Nephron progenitor cell (in vitro differentiated cells): ENCODE results near the gene SPESP1.
"Not testable (repeated sequence)": the region's sequence is repeated elsewhere in the genome, so short reads cannot be mapped to it uniquely, and the experiment has no call there.

Experiments used
- DNase-seq: peaks from one replicate; pipeline ENCODE4 v3.0.0; 2021
- H3K27ac Mint-ChIP-seq: 2 replicates; pipeline ENCODE4 v1.8.0; 2021; ENCODE audit warnings: mild to moderate bottlenecking, moderate library complexity, mixed read lengths
- H3K27me3 Mint-ChIP-seq: 2 replicates; pipeline ENCODE4 v1.8.0; 2021; ENCODE audit warnings: mild to moderate bottlenecking, low read depth, mixed read lengths; ENCODE audit not compliant: poor library complexity
- H3K36me3 Mint-ChIP-seq: 2 replicates; pipeline ENCODE4 v1.8.0; 2021; ENCODE audit warnings: low read depth, mixed read lengths
- H3K4me1 Mint-ChIP-seq: 2 replicates; pipeline ENCODE4 v1.8.0; 2021; ENCODE audit warnings: mixed read lengths
- H3K4me3 Mint-ChIP-seq: 2 replicates; pipeline ENCODE4 v1.8.0; 2021; ENCODE audit warnings: mild to moderate bottlenecking, moderate library complexity, mixed read lengths
- H3K9me3 Mint-ChIP-seq: 2 replicates; pipeline ENCODE4 v1.8.0; 2021; ENCODE audit warnings: mild to moderate bottlenecking, moderate library complexity, mixed read lengths
- TF ChIP-seq, protein P1 (sequence below): fragments of 200-600 bp; sonication (generic); IDR thresholded peaks from 2 replicates; pipeline ENCODE4 v1.5.0; 2021; ENCODE audit warnings: antibody characterized with exemption

Gene SPESP1

GRCh38 chr15:68939501-68939900 lies 9.2 kb downstream of the SPESP1 start:
- DNase-seq = no peak

GRCh38 chr15:68951813-68952212 lies 21.5 kb downstream of the SPESP1 start:
- no peak overlapping the region for H3K27ac Mint-ChIP-seq
- H3K9me3 Mint-ChIP-seq = peaks cover 12% of the 10 kb centered on the region
- H3K4me1 Mint-ChIP-seq = no peaks in the 10 kb centered on the region
- peaks cover 12% of the 10 kb centered on the region for H3K27me3 Mint-ChIP-seq
- no peak for DNase-seq
- H3K36me3 Mint-ChIP-seq = no peaks in the 10 kb centered on the region
- no peak overlapping the region for H3K4me3 Mint-ChIP-seq
- TF ChIP-seq, protein P1, sequence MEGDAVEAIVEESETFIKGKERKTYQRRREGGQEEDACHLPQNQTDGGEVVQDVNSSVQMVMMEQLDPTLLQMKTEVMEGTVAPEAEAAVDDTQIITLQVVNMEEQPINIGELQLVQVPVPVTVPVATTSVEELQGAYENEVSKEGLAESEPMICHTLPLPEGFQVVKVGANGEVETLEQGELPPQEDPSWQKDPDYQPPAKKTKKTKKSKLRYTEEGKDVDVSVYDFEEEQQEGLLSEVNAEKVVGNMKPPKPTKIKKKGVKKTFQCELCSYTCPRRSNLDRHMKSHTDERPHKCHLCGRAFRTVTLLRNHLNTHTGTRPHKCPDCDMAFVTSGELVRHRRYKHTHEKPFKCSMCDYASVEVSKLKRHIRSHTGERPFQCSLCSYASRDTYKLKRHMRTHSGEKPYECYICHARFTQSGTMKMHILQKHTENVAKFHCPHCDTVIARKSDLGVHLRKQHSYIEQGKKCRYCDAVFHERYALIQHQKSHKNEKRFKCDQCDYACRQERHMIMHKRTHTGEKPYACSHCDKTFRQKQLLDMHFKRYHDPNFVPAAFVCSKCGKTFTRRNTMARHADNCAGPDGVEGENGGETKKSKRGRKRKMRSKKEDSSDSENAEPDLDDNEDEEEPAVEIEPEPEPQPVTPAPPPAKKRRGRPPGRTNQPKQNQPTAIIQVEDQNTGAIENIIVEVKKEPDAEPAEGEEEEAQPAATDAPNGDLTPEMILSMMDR = no peak

More at GRCh38 chr15:68939501-68939900, 9.2 kb downstream of the SPESP1 start:
- Mint-ChIP-seq H3K4me3 (no peak overlapping the region), H3K36me3 (no peaks in the 10 kb centered on the region), H3K27ac (no peak overlapping the region), H3K27me3 (peaks cover 5% of the 10 kb centered on the region), H3K4me1 (peaks cover 9% of the 10 kb centered on the region), H3K9me3 (peaks cover 3% of the 10 kb centered on the region)
- TF ChIP-seq, protein P1 = no peak

GRCh38 chr15:68957696-68958095 lies 27.4 kb downstream of the SPESP1 start:
- Mint-ChIP-seq H3K36me3 (no peaks in the 10 kb centered on the region), H3K4me1 (no peaks in the 10 kb centered on the region), H3K27me3 (peaks cover 17% of the 10 kb centered on the region), H3K27ac (no peak overlapping the region), H3K9me3 (peaks cover 31% of the 10 kb centered on the region), H3K4me3 (no peak overlapping the region)
- TF ChIP-seq, protein P1 = no peak
- no peak for DNase-seq

DNA sequence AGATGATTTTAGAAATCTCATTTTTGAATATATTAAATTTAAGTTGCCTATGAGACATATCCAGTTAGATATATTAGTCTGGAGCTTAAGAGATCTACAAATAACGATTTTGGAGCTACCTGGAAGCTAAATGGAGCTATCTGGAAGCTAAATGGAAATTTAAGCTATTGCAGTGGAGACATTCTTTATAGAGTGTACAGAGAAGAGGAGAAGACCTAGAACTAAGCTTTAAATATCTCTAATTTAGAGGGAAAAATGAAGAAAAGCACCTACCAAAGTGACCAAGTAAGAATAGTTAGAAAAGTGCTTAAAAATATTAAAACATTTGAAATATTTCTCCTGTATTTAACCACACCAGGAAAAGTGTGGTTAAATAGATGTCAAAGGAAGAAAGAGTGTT lies 28.3 kb downstream of the SPESP1 start:
- Mint-ChIP-seq H3K4me1 (no peaks in the 10 kb centered on the region), H3K27me3 (peaks cover 18% of the 10 kb centered on the region)

DNA sequence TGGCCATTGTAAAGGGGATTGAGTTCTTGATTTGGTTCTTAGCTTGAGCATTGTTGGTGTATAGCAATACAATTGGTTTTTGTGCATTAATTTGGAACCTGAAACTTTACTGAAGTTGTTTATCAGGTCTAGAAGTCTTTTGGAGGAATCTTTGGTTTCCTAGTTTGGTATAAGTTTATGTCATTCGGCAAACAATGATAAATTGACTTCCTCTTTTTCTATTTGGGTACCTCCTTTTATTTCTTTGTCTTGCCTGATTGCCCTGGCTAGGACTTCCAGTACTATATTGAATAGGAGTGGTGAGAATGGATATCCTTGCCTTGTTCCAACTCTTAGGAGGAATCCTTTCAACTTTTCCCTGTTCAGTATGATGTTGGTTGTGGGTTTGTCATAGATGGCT lies 32.1 kb downstream of the SPESP1 start:
- Mint-ChIP-seq H3K27ac (no peak overlapping the region), H3K4me1 (no peaks in the 10 kb centered on the region), H3K36me3 (peaks cover 13% of the 10 kb centered on the region), H3K27me3 (peaks cover 19% of the 10 kb centered on the region), H3K4me3 (no peak overlapping the region), H3K9me3 (peaks cover 66% of the 10 kb centered on the region)
- DNase-seq = no peak
- TF ChIP-seq, protein P1 = no peak

More for the DNA sequence above, 28.3 kb downstream of the SPESP1 start:
- H3K9me3 Mint-ChIP-seq = peaks cover 38% of the 10 kb centered on the region
- TF ChIP-seq, protein P1 = no peak
- no peak overlapping the region for H3K27ac Mint-ChIP-seq
- H3K4me3 Mint-ChIP-seq = no peak overlapping the region
- H3K36me3 Mint-ChIP-seq = peaks cover 4% of the 10 kb centered on the region
- DNase-seq = no peak

DNA sequence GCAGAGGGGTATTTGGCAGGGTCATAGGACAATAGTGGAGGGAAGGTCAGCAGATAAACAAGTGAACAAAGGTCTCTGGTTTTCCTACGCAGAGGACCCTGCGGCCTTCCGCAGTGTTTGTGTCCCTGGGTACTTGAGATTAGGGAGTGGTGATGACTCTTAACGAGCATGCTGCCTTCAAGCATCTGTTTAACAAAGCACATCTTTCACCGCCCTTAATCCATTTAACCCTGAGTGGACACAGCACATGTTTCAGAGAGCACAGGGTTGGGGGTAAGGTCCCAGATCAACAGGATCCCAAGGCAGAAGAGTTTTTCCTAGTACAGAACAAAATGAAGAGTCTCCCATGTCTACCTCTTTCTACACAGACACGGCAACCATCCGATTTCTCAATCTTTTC lies 33.4 kb downstream of the SPESP1 start:
- H3K4me1 Mint-ChIP-seq, DNase-seq, H3K4me3 Mint-ChIP-seq, H3K27ac Mint-ChIP-seq: not testable (repeated sequence)
- peaks cover 16% of the 10 kb centered on the region for H3K27me3 Mint-ChIP-seq
- peaks cover 73% of the 10 kb centered on the region for H3K9me3 Mint-ChIP-seq
- H3K36me3 Mint-ChIP-seq = peaks cover 13% of the 10 kb centered on the region
